GM18511 (cell line): ENCODE results near the gene C8G.

Experiments
- ATAC-seq: cut with Tn5 transposase; IDR thresholded peaks from one replicate; pipeline ENCODE4 v1.9.1; 2021; ENCODE audit warnings: mild to moderate bottlenecking, moderate library complexity; ENCODE audit not compliant: unreplicated experiment

C8G gene

GRCh38 chr9:136952876-136953770 lies 8.1 kb downstream of the C8G start:
- no peak for ATAC-seq

GRCh38 chr9:136953771-136954269 lies 8.8 kb downstream of the C8G start:
- ATAC-seq: no peak

GRCh38 chr9:136954270-136955083 lies 9.4 kb downstream of the C8G start:
- ATAC-seq: no peak

GRCh38 chr9:136955202-136955942 lies 10.3 kb downstream of the C8G start:
- ATAC-seq: no peak

- no peak for ATAC-seq
Observed at GRCh38 chr9:136955943-136956335, 10.9 kb downstream of the C8G start.

GRCh38 chr9:136956604-136957003 lies 11.6 kb downstream of the C8G start:
- ATAC-seq: no peak

- ATAC-seq: no peak
Observed at GRCh38 chr9:136957461-136957860, 12.4 kb downstream of the C8G start.

- ATAC-seq: no peak
Observed at GRCh38 chr9:136957901-136958300, 12.9 kb downstream of the C8G start.

- no peak for ATAC-seq
Observed at GRCh38 chr9:136958473-136958872, 13.4 kb downstream of the C8G start.

- no peak for ATAC-seq
Observed at GRCh38 chr9:136958898-136959850, 14.1 kb downstream of the C8G start.

GRCh38 chr9:136960212-136960937 lies 15.3 kb downstream of the C8G start:
- no peak for ATAC-seq

GRCh38 chr9:136960938-136961275 lies 15.9 kb downstream of the C8G start:
- no peak for ATAC-seq

GRCh38 chr9:136961279-136962065 lies 16.4 kb downstream of the C8G start:
- ATAC-seq: no peak

GRCh38 chr9:136962163-136962562 lies 17.1 kb downstream of the C8G start:
- ATAC-seq: no peak

- ATAC-seq: no peak
Observed at GRCh38 chr9:136962701-136963248, 17.7 kb downstream of the C8G start.

GRCh38 chr9:136963341-136963740 lies 18.3 kb downstream of the C8G start:
- no peak for ATAC-seq

- no peak for ATAC-seq
Observed at GRCh38 chr9:136963751-136964150, 18.7 kb downstream of the C8G start.

GRCh38 chr9:136964171-136964689 lies 19.2 kb downstream of the C8G start:
- ATAC-seq: no peak
